ENCODE measurements around the gene ARMH1.
"Not testable (repeated sequence)": the region's sequence is repeated elsewhere in the genome, so short reads cannot be mapped to it uniquely, and the experiment has no call there.

ARMH1 gene

DNA sequence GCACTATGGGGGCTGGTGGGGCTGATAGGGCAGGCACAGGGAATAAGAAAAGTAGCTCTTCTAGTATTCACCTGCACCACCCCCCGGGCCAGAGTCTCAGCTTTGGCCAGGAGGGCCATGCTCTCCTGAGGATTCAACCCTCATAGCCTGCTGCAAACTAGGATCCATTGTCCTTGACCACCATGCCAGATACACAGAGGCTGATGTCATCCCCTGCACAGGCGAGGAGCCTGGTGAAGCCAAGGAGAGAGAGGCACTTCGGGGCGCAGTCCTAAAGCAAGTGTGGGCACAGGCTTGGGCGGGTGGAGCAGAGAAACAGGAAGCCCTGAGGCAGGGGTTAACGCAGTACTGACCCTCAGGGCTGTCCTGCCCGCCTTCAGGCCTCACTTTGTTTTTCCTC lies 29.7 kb upstream of the ARMH1 start:
- DNase-seq (ENCODE audit: low spot score) = no peak

DNA sequence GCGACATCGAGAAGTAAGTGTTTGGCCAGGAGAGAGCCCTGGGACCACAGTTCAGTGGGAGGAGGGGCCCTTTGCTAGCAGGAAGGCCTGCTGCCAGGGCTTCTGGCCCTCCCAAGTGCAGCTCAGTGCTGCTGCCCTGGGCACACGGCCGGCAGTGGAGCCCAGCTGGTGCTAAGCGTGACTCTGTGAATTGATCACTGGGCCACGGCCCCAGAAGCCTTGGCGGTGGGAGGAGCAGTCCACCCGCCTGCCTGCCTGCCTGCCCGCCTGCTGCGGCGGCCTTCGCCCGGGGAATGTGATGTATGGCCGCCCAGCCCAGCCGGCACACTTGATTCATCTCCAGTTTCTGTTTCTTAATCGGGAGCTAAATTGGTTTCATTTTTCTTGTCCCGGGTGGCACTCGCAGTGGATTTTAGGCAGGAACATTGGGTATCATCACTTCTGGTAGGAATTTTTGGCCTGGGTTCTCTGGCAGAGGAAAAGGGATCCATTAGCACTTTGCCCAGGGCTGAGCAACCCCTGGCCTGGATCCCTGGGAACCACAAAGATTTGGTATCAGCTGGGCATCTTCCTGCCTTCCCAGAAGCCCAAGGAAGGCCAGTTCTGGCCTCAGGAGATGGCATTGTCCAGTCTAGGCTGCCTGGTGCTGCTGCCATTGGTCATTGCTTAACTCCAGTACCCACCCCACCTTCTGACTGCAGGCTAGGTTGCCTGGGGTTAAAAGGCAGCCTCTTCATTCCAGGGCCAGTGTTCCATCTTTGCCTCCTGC lies 28.9 kb upstream of the ARMH1 start:
- no peak for DNase-seq (ENCODE audit: low spot score)

DNA sequence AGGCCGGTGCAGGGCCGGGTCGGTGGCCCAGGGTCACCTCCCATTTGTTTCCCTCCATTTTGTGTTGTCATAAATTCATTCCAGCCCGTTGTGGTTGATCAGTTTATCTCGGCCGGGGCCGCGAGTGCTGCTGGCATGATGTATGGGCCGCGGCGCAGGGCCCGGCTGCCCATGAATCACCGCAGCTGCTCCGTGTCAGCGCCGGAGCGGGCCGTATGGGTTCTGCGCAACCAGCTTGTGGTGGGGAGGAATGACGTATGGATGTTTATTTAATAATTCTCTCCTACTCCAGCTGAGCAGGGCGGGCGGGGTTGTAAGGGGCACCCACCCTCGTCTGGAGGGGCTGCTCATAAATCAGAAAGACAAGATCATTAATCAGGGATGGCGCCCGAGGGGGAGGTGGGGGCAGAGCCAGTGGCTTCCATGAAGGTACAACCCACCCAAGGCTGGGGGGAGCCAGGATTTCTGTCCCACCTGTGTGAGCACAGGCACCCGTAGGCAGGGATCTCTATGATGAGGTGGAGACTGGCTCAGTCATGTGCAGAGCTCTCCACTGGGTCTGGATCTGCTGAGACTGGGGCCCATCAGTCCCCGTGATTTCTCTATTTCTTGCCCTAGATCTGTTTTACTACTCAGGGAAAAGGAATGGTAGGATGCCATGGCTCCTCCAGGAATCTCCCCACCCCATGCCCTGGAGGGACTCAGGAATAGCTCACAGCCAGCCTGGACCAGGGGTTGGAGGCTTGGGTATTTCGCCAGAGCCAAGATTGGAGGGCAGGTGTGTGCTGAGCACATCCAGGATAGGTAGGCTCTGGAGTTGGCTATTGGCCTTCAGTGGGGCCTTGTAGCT lies 28.0 kb upstream of the ARMH1 start:
- DNase-seq (ENCODE audit: low spot score) = no peak

DNA sequence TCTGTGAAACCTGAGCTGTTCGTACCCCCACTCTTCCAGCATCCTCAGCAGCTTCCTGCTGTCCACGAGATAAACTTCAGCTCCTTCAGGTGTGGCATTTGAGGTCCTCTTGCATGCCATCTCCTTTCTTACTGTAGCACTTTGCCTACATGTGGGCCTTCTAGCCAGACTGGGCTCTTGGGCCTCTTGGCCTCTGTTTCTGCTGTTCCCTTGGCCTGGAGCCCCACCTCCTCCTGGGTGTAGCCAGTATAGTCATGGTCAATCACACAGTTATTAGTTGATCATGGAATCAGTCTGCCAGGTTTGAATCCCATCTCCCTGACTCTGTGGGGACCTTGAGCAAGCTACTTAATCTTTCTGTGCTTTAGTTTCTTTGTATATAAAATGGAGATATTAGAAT lies 26.6 kb upstream of the ARMH1 start:
- DNase-seq (ENCODE audit: low spot score) = no peak

DNA sequence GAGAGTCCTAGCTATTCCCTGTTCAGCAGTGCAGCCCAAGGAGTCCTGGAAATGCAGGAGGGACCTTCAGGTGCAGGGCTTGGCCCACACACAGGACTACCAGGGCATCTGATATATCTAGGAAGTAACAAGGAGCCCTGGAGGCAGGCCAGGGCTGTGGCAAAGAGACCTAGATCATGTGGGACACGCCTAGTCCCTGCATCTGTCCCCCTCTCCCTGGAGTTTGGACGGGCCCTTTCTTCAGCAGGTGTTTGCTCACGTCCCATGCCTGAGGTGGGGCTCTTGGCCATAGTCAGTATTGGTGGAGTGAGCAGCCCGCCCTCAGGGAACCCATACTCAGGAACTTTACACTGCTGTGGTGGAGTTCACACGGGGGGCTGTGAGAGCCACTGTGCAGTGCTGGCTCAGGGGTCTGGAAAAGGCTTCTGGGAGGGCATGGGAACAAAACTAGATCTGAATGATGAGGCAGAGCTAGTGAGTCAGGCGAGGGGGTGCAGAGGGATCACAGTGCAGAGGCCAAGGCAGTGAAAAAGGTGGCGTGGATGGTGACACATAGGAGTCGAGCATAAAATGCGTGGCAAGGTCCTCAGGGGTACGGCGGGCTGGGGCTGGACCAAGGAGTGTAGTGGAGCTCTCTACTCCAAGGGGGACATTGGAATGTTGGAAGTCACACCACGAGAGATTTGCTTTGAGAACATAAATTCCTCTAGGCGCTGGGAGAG lies 25.8 kb upstream of the ARMH1 start:
- DNase-seq (ENCODE audit: low spot score) = no peak

DNA sequence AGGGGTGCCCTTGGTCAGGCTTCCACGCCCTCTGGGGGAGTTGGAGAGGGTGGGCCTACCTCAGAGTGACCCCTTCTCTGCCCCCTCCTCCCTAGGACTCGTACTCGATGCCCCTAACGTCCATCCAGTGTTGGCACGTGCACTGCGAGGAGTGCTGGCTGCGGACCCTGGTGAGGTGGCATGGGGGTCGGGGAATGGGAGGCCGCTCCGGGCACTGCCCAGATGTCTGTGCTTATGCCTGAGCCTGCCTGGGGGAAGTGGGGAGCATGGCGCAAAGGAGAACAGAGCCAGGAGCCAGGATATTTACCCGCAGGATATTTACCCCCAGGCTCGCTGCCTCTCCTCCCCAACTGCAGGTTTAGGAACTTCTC lies 24.7 kb upstream of the ARMH1 start:
- DNase-seq (ENCODE audit: low spot score) = no peak

DNA sequence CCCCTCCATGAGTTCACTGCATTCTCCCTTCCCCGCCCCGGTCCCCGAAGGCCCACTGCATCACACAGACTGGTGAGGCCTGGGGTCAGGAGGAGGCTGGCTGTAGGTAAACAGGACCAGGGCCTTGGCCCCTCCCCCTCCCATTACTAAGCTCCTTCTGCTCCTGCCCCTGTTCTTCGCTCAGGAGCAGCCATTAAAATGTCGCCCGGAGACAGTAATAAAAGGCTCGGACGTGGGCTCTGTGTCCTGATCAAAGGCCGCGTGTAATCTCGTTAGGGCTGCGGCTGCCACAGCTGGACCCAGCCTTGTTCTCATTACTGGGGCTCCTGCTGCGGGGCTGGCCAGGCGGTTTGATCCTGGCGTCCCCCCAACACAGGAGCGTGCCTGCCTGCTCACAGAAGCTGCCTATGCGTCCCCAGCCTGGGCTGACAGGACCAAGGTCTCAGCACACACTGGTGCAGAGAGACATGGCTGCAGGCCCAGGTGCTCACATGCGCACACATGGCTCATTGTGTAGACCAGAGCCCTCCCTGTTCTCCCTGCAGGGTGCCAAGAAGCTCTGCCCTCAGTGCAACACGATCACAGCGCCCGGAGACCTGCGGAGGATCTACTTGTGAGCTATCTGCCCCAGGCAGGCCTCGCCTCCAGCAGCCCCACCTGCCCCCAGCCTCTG lies 24.2 kb upstream of the ARMH1 start:
- peak; percentile 76 for DNase-seq (ENCODE audit: low spot score)

DNA sequence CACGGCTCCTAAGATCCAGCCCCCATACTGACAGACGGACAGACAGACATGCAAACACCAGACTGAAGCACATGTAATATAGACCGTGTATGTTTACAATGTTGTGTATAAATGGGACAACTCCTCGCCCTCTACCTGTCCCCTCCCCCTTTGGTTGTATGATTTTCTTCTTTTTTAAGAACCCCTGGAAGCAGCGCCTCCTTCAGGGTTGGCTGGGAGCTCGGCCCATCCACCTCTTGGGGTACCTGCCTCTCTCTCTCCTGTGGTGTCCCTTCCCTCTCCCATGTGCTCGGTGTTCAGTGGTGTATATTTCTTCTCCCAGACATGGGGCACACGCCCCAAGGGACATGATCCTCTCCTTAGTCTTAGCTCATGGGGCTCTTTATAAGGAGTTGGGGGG lies 23.4 kb upstream of the ARMH1 start:
- DNase-seq (ENCODE audit: low spot score) = no peak

DNA sequence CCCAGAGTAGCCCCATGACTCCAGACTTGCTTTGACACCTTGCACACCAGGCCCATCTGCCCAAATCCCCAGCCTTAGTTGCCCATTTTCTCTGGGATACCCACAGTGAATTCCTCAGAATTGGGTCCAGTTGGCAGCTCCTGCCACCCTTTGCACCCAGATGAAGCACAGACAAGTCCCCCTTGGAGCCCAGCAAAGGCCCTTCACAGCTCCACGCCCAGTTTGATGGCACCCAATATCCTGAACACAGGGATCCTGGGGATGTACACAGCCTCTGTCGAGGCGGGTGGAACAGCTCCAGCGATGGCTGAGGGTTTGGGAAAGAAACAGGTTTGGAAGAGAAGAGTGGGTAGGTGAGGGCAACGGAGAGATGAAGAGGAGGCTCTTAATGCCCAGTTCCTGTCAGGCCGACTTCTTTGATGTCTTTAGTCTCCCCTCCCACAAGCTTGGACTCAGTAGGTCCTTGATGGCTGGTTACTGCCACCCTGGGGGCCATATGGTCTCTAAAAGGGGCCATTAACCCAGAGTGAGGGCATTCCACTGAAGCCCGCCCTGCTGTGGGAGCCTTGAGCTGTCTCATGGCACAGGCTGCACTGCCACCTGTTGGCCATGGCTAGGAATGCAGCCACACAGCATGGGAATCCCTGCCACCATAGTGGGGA lies 21.9 kb upstream of the ARMH1 start:
- peak; percentile 88 for DNase-seq (ENCODE audit: low spot score)

DNA sequence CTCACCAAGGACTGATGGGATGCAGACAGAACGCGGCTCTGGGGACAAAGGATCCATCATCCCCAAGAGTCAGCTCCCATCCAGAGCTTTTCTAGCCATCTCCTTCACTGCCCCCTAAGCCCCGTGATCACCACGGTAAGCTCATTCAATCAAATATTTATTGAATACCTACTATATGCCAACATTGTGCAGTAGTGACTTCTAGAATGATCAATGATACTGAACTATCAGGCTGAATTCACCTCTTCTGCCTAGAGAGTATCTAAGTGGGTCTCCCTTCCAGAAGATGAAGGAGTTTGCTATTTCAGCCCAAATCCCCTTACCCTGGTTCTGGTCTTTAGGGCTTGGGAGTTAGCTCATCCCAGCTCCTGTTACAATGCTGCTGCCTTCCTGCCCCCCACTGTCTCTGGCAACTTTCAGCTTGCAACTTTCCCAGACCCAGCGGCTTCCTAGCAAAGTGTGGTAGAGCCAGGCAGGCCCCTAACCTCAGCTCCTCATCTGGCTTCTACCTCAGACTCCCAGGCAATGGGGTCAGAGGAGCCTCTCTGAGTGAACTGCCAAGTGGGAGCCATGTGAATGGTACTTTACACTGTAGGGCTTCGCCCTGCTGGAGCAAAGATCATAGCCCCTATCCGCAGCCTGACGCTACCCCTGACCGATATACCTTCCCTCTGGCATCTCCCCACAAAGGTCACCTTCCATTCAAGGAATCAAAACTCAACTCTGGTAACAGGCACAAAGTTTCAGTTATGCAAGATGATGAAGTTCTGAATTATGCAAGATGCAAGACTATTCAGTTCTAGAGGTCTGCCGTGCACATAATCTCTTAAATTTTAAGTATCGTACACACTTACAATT lies 21.2 kb upstream of the ARMH1 start:
- no peak for DNase-seq (ENCODE audit: low spot score)

DNA sequence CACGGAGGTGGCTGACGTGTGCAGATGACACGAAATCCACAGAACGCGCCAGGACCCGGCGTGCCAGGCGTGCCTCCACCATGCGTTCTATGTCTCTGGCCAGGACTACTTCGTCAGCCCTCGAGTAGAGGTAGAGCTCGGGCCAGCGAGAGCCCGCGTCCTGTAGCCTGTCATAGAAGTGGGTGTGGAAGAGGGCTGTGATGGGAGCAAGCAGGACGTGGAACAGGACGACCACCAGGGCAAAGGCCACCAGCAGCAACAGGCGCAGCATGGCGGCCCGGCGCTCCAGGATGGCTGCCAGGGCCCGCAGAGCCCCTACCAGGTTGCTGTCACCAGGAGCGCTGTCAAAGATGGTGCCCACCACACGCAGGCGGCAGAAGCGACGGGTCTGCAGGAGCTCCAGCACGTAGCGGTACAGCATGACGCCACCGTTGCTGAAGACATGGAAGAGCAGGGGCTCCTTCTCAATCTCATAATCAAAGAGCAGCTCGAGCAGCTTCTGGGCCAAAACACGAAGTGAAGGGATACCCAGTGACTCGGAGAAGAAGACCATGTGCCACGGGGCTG lies 19.8 kb upstream of the ARMH1 start:
- no peak for DNase-seq (ENCODE audit: low spot score)

DNA sequence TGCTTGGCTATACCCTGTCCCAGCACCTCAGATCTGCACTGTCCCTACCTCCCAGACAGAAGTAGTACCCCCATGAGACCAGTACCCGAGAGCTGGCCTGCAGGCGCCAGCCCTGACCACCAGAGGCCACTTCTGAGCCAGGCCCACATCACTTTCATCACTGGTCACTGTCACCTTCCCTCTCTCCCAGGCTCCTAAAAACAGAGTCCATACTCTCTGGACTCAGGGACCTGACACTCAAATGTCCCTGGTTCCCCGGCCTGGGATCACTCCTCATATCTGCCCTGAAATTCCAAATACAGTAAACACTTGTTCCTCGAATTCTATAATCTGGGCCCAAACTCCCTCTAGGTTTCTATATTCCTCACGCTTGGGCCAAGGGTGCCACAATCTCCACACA lies 18.9 kb upstream of the ARMH1 start:
- peak; percentile 73 for DNase-seq (ENCODE audit: low spot score)

DNA sequence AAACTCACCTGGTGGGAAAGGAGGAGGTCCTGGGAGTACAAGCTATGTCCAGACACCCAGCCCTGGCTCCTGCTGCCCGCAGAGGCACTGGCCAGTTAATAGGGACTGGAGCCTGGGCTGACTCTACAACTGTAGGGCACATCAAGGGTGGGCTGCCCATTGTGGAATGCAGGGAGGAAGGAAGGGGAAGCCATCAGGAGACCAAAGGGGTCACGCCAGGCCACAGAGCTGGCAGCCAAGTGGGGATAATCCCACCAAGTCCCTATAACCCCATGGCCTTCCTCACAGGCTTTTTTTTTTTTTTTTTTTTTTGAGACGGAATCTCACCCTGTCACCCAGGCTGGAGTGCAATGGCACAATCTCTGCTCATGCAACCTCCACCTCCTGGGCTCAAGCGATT lies 14.9 kb upstream of the ARMH1 start:
- no peak for DNase-seq (ENCODE audit: low spot score)

DNA sequence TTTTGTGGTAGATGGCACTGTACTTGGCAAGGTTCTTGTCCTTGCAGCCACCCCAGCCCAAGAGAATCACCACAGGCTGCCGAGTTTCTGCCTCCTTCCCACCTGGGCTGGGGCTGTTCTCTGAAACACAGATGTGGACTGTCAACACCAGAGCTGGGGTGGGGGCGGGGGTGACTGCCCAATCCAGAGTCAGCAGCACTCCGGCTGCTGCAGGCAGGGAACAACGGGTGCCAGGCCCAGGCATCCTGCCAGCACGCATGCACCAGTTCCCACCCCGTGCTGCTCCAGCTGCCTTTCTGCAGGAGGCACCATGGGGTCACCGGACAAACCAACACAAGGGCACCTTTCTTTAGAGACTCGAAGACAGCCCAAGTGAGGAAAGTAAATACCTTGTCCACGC lies 14.3 kb upstream of the ARMH1 start:
- peak; percentile 43 for DNase-seq (ENCODE audit: low spot score)

DNA sequence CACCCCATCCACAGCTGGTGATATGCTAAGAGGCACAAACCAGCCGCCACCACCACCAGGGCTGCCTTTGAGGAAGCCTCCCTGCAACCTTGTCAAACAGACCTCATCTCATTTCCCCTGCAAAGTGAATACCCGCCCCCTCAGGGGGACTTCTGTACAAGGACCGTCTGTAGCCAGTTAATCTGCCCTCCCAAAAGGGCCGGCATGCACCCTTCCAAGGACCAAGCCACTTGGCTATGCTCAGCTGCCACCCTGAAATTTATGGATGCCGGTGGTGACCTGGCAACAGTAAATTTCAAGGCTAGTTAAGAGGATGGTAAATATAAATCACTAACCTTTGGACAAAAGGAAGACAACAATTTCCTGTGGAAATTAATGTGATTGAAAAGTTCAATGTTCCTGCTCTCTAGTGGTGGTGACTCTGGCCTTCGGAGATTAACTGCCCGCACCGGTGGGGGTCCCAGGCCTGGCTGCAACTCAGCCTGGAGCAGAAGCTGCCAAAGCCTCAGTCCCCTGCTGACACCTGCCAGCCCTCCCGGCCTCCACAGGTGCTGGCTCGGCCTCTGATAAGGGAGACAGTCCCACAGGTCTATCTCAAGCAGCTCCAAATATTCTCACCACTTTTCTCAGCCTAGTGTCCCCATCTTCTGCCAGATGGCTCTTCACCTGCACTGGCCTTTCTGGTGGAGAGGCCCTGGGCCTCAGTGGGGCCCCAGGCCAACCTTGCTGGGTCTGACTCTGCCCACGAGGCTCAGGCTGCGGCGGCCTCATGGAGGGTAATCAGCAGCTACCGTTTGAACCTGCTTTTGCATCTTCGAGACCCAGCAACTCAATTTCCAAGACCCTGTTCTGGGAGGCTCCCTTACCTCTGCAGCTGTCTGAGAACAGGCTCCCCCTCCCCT lies 12.5 kb upstream of the ARMH1 start:
- no peak for DNase-seq (ENCODE audit: low spot score)

DNA sequence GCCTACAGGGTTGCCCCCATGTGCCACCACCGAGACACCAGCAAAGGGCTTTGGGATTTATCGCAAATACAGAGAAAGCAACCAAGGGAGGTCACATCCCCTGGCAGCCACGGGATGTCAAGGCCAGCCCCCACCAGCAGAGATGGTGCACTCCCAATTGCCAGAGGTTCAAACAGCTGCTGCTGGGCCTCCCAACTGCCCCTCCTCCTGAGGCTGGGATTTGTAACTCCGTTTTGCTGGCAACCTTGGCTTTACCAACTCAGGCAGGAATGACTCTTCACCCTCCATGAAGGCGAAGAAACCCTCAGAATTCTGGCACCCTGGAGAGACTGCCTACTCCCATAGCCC lies 11.9 kb upstream of the ARMH1 start:
- no peak for DNase-seq (ENCODE audit: low spot score)

DNA sequence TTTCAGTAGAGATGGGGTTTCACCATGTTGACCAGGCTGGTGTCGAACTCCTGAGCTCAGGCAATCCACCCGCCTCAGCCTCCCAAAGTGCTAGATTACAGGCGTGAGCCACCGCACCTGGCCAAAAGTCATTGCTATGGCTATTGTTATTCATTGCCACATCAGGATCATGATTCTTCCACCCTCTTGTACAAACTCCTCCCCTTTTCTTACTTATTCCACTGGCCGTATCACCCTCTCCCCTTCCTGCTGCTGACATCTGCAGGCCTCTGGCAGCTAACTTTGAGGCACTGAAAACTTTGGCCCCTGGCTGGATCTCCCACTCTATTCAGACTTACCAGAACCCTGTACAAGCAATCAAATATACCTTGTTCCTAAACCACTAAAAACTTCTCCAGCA lies 11.1 kb upstream of the ARMH1 start:
- no peak for DNase-seq (ENCODE audit: low spot score)

DNA sequence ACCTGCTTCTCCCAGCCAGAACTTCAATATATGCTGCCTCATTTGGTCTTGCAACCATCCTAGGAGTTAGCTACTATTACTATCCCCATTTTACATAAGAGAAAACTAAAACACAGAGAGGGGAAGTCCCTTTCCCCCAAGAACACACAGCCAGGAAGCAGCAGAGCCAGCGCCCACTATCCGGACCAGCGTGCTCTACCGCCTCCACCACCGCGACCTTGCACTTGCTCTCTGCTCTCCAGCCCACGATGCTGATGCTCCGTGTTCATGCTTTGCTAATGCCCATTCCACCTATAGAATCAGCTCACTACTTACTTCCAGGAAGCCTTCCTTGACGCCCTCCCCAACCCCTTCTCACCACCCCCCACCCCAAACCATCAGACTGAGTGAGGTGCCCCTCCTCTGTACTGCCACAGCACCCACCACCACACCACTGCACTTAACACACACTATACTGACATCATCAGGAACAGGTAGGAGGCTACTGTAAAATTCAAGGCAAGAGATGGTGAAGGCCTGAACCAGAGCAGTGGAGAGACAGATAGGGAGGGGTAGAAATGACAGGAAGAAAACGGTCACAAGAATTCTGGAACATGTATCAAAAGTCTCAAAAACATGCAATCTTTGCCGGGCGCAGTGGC lies 9.7 kb upstream of the ARMH1 start:
- no peak for DNase-seq (ENCODE audit: low spot score)

DNA sequence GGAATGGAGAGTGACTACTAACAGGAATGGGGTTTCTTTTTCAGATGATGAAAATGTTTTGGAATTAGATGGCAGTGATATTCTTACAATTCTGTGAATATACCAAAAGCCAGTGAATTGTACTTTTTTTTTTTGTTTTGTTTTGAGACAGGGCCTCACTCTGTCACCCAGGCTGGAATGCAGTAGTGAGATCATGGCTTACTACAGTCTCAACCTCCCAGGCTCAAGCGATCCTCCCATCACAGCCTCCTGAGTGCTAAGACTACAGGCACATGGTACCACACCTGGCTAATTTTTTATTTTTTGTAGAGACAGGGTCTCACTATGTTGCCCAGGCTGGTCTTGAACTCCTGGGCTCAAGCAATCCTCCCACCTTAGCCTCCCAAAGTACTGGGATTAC lies 7.8 kb upstream of the ARMH1 start:
- DNase-seq (ENCODE audit: low spot score) = not testable (repeated sequence)

All from iPS-NIHi11 (cell line).